22Rv1 (cell line): Measurements from ENCODE around the gene SLC16A5.

Experiments
- CTCF ChIP-seq: fragments of 450-650 bp; IDR thresholded peaks from 2 replicates; pipeline ENCODE4 v1.5.1; 2017; ENCODE audit warnings: mild to moderate bottlenecking
- ZFX ChIP-seq: fragments of 450-650 bp; IDR thresholded peaks from 2 replicates; pipeline ENCODE4 v1.6.1; 2017; ENCODE audit warnings: antibody characterized with exemption, borderline replicate concordance

GRCh38 chr17:75128694-75129505 lies 41.1 kb downstream of the SLC16A5 start:
- TF ChIP-seq CTCF = no peak
- no peak for TF ChIP-seq ZFX
